HG03378 (cell line): Measurements from ENCODE around the gene RPL27.
"Not testable (repeated sequence)": the region's sequence is repeated elsewhere in the genome, so short reads cannot be mapped to it uniquely, and the experiment has no call there.

Source experiments
- ATAC-seq: cut with Tn5 transposase; IDR thresholded peaks from one replicate; pipeline ENCODE4 v1.9.1; 2021; ENCODE audit warnings: mild to moderate bottlenecking, moderate library complexity; ENCODE audit not compliant: unreplicated experiment

The RPL27 gene

GRCh38 chr17:42997984-42998938 is at the start of gene RPL27:
TSS of gene RPL27 (plus strand) at chr17:42998419. CDS start at chr17:42998751, 332 bp downstream.
- ATAC-seq, result peak; percentile 77

DNA sequence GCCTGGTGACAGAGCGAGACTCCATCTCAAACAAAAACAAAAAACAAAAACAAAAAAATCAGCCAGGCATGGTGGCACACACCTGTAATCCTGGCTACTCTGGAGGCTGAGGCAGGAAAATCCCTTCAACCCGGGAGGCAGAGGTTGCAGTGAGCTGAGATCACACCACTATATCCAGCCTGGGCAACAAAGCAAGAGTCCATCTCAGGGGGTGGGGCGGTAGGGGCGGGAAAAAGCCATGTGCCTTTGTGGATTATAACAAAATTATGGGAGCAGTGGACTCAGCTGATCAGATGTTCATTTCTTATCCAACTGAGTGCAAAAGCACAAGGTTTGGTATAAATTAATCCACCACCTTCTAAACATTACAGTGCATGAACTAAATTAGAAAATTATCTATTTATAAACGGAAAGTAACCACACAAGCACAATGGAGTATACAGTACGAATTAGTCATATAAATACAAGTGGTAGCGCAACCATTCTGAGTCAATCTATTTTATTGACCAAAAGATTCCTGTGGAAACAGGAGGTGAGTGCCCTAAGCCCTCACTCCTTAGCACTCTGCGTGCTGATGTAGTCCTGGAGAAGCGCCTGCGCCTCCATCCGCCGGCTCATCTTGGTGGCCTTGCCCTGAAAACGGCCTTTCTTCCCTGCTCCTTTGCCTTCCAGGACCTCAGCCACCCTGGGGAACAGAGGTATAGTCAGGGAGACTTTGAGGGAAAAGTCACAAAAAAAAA is 48.0 kb upstream of the RPL27 start:
- ATAC-seq, result no peak

DNA sequence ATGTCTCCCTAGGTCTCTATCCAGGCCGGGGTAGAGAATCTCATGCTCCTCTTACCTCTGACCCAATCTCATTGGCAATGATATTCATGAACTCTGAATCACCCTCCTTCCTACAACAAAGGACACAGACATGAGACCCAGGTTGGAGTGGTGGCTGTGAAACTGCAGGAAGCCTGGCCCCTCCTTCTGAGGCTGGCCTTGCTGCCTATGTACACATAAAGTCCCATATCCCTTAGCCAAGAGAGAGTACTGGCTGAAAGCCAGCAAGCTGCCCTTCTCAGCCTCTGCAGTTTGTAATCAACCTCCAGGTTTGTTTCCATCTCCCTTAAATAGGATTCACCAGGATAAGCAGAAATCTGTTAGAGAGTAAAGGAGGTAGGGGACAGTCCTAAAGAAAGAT is 44.5 kb upstream of the RPL27 start:
- ATAC-seq, result no peak

DNA sequence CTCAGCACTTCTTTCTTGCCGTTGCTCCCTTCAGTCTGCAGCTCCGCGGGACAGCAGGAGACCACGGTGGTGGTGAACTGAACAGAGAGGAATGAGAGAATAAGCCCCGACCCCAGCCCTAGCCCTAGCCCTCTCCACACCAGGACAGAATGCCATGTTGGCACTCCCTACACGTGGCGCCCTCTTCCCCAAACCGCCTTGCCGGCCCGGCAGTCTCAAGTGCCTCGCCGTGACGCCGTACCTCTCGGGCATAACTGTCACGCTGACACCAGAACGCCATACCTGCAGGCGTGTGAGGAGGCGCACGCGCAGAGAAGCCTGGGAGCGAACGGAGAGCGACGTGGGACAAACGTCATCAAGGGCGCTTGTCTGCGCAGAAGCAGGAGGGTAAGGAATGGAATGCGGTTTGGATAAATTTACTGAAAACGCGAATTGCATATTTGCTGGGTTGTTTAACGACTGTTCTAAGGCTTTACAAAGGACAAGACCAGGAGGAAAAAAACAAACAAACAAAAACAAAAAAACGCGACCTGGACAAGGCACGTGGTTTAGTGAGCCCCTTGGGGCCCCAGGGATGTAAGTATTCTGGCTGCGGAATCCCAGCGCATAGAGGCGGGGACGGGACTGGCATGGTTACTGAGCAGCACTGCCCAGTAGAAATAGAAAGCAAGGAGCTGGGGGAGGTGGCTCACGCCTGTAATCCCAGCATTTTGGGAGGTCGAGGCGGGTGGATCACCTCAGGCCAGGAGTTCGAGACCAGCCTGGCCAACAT is 33.9 kb upstream of the RPL27 start, which contains the start of gene AARSD1:
Gene AARSD1, minus strand, starts transcription at position 294 of the 772 bp plus-strand sequence. Its CDS starts 14 bp downstream, at position 280.
- ATAC-seq, result peak; percentile 71

- no peak for ATAC-seq
These were observed 30.3 kb upstream of the RPL27 start for GRCh38 chr17:42967925-42968324.

DNA sequence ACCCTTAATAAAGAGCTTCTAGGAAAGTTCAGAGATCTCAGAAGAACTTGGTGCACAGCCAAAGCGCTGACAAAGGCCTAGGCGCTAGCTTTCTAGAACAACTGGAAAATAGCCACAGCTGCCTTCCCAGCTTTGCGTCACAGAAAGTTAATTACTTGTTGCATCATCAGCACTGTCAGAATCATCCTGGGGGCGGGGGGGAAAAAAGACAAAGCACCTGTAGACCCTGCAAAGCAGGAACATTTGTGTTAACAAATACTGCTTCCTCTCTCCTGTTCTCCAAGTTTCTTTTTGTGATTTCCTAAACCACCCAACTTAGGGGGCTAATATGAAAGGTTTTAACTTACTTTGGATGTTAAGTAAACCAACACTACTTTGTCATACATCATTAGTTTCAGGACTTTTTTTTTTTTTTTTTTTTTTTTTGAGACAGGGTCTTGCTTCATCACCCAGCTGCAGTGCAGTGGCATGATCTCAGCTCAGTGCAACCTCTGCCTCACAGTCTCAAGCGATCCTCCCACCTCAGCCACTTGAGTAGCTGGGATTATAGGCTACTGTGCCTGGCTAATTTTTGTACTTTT is 29.1 kb upstream of the RPL27 start:
- no peak for ATAC-seq

DNA sequence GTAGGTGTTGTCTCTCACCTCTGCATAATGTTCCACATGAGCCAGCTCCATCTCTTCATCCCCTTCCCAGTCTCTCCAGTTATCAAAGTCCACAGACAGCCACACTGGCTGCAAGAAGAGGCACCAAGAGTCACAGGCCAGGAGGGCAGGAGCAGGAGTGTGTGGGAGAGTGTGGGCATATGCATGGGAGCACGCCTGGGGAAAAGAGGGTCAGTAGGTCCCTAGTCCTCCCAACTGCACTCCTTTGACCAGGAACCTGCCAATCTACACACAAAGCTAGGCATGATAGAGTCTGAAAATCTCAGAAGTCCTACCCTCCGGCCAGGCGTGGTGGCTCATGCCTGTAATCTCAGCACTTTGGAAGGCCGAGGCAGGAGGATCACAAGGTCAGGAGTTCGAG is 26.6 kb upstream of the RPL27 start:
- ATAC-seq, result no peak

DNA sequence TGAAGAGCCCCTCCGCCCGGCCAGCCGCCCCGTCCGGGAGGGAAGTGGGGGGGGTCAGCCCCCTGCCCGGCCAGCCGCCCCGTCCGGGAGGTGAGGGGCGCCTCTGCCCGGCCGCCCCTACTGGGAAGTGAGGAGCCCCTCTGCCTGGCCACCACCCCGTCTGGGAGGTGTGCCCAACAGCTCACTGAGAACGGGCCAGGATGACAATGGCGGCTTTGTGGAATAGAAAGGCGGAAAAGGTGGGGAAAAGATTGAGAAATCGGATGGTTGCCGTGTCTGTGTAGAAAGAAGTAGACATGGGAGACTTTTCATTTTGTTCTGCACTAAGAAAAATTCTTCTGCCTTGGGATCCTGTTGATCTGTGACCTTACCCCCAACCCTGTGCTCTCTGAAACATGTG is 24.9 kb upstream of the RPL27 start:
- ATAC-seq, result not testable (repeated sequence)

DNA sequence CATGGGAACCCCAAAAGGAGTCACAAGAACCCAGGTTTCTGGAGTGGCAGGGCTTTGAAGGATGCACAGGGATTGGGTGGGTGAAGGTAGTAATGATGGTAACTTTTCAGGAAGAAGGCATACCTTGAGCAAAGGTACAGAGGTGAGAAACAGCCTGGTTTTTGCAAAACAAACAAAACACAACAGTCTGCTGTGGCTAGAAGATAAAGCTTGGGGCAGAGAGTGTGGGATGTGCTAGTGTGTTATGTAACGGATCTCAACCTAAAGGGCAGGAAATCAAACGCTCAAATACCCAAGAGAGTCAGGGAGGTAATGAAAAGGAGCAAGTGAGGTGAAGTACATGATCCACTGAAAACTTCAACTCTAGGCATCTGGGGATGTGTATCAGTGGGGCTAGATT is 23.0 kb upstream of the RPL27 start:
- ATAC-seq, result no peak

DNA sequence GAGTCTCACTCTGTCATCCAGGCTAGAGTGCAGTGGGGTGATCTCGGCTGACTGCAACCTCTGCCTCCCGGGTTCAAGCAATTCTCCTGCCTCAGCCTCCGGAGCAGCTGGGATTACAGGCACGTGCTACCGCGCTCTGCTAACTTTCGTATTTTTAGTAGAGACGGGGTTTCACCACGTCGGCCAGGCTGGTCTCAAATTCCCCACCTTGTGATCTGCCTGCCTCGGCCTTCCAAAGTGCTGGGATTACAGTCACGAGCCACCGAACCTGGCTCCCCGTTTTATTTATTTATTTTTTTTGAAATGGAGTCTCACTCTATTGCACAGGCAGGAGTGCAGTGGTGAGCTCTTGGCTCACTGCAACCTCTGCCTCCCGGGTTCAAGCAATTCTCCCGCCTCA is 22.5 kb upstream of the RPL27 start:
- not testable (repeated sequence) for ATAC-seq

- no peak for ATAC-seq
These were observed 18.5 kb upstream of the RPL27 start, which contains the start of gene PTGES3L for GRCh38 chr17:42979511-42980273. TSS of gene PTGES3L (minus strand) at chr17:42980080. CDS start at chr17:42980053, 27 bp downstream.

GRCh38 chr17:42980274-42980765 is 17.9 kb upstream of the RPL27 start, which contains the start of gene RUNDC1:
TSS of gene RUNDC1 (plus strand) at chr17:42980565. CDS start at chr17:42980577, 12 bp downstream.
- no peak for ATAC-seq

- ATAC-seq, result no peak
These were observed 17.3 kb upstream of the RPL27 start for GRCh38 chr17:42980766-42981397.

- ATAC-seq, result no peak
These were observed 16.0 kb upstream of the RPL27 start for GRCh38 chr17:42982266-42982665.

DNA sequence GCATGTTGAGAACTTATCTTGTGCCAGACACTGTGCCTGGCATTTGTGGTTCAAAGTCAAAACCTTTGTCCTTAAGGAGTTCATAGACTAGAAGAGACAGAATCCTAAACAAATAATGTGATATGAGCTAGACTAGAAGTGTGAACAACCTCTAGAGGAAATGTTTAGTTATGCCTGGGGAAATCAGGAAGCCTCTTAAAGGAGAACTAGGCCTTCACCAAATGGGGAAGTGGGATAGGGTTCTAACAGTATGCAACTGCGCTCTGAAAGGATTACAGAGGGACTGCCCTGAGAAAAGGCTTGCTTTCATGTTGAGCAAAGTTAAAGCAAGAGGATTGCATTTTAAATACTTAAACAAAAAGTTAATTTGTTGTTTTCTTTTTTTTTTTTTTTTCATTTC is 13.0 kb upstream of the RPL27 start:
- ATAC-seq, result no peak

DNA sequence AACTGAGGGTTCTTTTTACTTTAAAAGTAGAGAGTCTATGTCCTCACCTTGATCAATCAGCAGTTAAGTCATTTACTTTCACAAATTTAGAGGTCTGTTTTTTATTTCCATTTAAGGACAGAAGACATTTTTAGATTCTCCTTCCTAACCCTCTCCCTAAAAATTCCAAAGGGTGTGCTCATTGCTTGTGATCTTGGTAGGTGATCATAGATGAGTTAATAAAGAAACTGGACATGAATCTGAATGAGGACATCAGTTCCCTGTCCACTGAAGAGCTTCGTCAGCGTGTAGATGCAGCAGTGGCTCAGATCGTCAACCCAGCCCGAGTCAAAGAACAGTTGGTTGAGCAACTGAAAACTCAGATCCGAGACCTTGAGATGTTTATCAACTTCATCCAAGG is 9.1 kb upstream of the RPL27 start:
- no peak for ATAC-seq

DNA sequence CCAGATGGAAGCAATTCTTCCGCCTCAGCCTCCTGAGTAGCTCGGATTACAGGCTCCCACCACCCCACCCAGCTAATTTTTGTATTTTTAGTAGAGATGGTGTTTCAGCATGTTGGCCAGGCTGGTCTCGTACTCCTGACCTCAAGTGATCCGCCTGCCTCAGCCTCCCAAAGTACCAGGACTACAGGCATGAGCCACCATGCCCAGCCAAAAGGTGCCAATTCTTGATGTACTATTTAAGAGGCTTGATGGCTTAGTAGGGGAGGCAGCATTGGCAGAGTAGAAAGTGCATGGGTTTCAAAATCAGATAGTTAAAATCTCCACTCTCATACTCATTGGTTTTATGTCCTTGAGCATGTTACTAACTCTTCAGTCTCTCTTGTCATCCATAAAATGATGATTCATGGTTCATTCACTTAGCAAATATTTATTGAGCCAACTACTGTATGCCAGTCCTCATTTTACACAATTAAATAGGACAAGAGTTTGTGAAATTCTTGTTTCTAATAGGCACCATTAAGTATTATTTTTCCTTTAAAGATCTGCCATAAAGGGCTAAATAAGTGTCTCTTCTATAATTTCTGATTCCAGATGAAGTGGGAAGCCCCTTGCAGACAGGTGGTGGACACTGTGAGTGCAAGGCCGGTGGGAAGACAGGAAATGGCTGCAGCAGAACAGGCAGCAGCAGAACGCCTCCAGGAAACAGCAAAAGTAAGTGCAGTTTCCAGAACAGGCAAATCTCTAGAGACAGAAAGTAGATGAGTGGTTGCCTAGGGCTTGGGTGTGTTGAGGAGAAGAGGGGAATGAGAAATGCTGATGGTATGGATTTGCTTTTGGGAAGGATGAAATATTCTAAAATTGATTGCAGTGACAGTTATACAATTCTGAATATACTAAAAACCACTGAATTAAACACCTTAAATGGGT is 8.2 kb upstream of the RPL27 start:
- no peak for ATAC-seq

- ATAC-seq, result no peak
These were observed 6.7 kb upstream of the RPL27 start for GRCh38 chr17:42991471-42991870.
